NCI-H748 (cell line): ENCODE measurements around the gene SNAPC3.
"Not testable (repeated sequence)": the region's sequence is repeated elsewhere in the genome, so short reads cannot be mapped to it uniquely, and the experiment has no call there.

Experiments used
- DNase-seq: peaks from one replicate; lab custom pipeline; 2025; ENCODE audit not compliant: unreplicated experiment; lab: John Stamatoyannopoulos, UW

Gene SNAPC3

GRCh38 chr9:15422372-15423230 is at the start of gene SNAPC3:
TSS of gene SNAPC3 (plus strand) at chr9:15422876. CDS start at chr9:15422880, 4 bp downstream.
- DNase-seq, result peak; percentile 97

DNA sequence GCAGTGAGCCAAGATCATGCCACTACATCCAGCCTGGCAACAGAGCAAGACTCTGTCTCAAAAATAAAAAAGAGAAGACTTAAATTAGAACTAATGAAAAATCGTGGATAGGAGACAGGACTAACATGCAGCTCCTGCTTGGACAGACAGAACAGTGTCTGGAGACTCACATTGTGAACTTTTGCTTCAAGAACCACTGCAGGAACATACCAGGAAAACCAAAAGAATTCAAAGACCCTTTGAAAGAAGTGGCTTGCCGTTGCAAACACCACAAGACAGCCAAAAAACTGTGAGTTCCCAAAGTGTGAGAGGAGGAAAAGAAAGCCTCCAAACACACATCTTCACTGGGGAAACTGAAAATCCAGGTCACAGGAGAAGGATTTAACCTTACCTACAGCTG is 48.8 kb upstream of the SNAPC3 start:
- no peak for DNase-seq

- DNase-seq, result no peak
Measured at GRCh38 chr9:15374310-15374709, 48.4 kb upstream of the SNAPC3 start.

DNA sequence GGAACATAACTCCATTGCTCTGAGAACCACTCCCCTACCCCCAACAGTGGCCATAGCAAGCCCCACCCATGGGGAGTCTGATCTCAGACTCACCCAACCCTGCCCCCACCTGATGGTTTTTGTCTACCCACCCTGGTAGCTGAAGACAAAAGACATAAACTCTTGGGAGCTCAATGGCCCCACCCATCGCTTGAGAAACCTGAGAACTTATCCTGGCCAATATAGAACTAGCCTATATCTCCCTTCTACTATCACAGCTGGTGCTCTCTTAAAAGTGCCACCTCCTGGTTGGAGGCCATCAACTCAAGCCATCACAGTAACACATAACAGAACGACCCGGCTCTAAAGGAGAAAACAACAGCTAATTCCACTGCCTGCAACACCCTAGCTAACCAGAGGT is 47.9 kb upstream of the SNAPC3 start:
- DNase-seq, result peak; percentile 43

- DNase-seq, result no peak
Measured at GRCh38 chr9:15377625-15378540, 44.8 kb upstream of the SNAPC3 start.

- DNase-seq, result not testable (repeated sequence)
Measured at GRCh38 chr9:15379317-15379716, 43.4 kb upstream of the SNAPC3 start.

GRCh38 chr9:15379888-15380287 is 42.8 kb upstream of the SNAPC3 start:
- not testable (repeated sequence) for DNase-seq

GRCh38 chr9:15381491-15381890 is 41.2 kb upstream of the SNAPC3 start:
- no peak for DNase-seq

- no peak for DNase-seq
Measured at GRCh38 chr9:15386465-15386864, 36.2 kb upstream of the SNAPC3 start.

- DNase-seq, result no peak
Measured at GRCh38 chr9:15389173-15389572, 33.5 kb upstream of the SNAPC3 start.

DNA sequence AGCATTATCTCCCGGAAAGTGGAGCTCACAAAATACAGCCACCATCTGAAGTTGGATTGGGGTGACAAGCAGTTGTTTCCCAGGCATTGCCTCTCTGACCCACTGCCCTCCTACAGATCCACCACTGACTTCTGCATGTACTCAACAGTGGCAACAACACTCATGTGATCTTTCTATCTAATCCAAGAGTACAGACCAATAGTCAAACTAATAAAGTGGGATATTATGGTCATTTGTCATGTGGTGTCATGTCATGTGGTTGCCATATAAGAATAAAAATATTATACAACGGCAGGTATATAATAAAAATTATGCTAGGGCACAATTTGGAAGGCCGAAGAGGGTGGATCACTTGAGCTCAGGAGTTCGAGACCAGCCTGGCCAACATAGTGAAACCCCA is 33.0 kb upstream of the SNAPC3 start:
- no peak for DNase-seq

DNA sequence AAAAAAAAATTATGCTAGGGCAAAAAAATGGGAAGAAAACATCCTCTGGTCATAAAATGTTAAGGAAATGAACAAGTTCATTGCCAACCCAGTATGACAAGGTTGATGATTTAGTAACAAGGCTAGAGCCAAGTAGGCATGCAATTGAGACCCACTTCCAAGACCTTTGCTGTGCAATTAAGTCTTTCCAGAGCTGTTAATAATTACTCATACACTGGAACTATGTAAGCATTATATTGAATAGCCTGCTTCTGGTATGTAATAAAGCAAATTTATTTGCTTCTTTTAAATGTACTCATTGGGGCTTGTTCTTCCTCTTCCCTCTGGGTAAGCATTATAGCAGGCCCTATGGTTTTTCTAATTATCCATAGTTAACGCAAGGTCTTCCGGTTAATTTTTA is 32.5 kb upstream of the SNAPC3 start:
- no peak for DNase-seq

DNA sequence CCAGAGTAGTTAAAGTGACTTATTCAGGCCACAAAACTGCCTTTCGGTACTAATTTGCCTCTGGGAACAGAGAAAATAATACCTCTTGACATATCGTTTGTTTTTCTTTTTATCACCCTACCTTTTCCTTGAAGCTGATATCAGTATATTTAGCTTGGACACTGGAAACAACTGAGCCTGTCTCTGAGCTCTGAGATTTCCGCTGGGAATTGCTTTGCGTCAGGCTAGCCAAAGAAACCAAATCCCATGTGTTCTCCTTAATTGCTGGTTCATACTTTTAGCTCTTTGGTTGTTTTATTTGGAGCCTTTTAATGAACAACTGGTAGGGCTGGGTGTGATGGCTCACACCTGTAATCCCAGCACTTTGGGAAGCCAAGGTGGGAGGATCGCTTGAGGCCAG is 30.3 kb upstream of the SNAPC3 start:
- peak; percentile 27 for DNase-seq

DNA sequence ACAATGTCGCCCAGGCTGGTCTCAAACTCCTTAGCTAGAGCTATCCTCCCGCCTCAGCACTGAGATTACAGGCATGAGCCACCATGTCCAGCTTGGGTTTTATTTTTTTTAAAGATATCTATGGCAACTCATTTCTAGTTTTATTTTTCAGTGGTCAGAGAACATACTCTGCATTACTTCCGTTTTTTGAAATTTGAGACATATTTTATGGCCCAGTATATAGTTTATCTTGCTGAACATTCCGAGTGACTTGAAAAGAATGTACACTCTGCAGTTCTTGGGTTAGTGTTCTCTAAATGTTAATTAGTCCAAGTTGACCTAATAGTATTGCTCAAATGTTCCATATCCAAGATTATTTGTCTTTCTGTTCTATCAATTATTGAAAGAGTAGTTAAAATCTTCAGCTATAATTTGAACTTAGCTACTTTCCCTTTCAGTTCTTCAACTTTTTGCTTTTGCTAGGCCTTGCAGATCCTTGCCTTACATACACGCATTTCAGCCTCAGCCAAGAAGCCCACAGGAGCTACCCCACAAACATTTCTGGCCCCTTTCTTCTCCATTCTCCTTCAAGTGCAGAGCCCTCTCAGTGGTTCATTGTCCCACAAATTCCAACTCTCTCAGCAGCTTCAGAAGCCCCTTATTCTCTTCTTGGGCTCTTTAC is 22.3 kb upstream of the SNAPC3 start:
- DNase-seq, result no peak

DNA sequence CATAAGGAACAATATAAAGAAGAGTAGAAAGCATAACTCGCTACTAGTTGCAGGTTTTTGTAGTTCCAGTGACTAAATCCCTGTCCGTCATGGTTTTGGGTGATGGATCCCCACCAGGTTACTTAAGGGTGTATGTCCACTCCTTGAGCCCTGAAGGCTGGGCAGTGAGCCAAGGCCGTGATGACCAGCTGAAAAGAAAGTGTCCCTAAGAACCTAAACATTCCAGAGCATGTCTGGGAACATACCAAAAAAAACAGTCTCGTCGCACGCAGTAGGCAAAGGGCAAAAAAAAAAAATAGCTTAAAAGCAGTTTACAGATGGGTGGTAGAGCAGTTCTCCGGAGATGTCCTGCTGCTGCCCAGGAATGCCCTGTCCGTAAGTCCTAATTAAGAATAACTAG is 21.4 kb upstream of the SNAPC3 start:
- DNase-seq, result no peak

- peak; percentile 57 for DNase-seq
Measured at GRCh38 chr9:15403155-15403554, 19.5 kb upstream of the SNAPC3 start.

GRCh38 chr9:15404171-15404570 is 18.5 kb upstream of the SNAPC3 start:
- DNase-seq, result no peak

DNA sequence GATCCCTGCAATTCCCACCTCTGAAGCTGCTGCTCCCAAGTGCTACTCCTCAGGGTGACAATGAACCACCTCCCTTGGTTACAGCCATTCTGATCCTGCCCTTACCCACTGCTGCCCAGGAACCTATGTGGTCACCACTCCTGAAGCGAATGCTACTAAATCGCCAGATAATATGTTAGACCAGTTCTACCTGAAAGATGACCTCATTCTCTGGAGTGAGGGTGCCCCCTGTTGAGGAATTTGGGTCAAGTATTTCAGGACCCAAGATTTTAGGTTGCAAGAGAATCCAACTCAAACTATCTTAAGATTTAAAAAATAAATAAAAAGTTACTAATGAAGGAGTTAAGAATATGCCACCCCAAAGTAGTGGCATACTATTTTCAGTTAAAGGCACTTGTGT is 5.8 kb upstream of the SNAPC3 start:
- peak; percentile 59 for DNase-seq

DNA sequence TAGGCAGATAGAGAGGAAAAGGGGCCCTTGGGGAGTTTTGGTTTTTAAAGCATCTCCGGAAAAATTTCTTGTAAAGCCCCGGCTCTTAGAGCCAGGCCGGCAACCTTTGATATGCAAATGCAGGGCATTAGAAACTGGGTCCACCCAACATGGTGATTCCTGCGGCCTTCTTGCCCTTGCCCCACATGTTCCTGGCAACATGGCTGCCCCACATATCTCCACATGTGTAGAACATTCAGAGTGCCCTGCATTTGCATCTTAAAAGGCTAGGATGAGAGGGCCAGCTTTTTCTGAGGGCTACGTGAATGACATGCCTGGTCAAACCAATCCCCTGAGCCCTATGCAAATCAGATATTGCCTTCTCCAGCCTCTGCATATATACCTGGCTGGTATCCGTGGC is 5.0 kb upstream of the SNAPC3 start:
- no peak for DNase-seq

DNA sequence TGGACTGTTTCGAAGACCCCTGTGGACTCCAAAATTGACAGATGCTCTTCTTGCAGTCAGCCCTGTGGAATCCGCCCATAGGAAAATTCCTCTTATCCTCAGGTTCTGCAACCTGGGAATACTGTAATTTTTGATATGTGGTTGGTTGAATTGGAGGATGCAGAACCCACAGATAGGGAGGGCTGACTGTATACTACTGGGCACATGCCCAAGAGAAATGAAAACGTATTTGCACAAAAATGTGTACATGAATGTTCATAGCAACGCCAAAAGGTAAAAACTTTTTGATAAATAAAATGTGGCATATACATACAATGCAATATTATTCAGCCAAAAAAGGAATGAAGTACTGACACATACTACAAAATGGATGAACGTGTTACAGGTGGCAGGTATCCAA is 1.9 kb upstream of the SNAPC3 start:
- no peak for DNase-seq

DNA sequence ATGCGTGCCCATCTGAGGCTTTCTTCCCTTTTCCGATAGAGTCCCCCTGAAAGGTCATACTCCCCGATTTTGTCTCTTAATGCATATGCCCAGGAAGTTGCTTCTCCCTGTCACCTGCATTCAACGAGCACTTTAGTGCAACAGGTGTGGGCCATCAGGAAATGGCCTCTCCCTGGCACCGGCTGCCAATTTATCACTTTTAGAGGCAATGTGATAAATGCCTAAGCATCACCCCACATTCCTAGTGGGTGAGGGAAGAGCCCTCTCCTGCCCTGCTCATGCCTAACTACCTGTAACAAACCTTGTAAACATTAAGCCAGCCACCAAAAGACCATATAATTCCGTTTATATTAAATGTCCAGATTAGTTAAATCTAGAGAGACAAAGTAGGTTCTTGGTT is 1.1 kb upstream of the SNAPC3 start:
- DNase-seq, result peak; percentile 29
